ENCODE data around the gene PNMA8B.

The PNMA8B gene

GRCh38 chr19:46494941-46495785, 504 bp downstream of the PNMA8B start:
- TF ChIP-seq, protein P1, sequence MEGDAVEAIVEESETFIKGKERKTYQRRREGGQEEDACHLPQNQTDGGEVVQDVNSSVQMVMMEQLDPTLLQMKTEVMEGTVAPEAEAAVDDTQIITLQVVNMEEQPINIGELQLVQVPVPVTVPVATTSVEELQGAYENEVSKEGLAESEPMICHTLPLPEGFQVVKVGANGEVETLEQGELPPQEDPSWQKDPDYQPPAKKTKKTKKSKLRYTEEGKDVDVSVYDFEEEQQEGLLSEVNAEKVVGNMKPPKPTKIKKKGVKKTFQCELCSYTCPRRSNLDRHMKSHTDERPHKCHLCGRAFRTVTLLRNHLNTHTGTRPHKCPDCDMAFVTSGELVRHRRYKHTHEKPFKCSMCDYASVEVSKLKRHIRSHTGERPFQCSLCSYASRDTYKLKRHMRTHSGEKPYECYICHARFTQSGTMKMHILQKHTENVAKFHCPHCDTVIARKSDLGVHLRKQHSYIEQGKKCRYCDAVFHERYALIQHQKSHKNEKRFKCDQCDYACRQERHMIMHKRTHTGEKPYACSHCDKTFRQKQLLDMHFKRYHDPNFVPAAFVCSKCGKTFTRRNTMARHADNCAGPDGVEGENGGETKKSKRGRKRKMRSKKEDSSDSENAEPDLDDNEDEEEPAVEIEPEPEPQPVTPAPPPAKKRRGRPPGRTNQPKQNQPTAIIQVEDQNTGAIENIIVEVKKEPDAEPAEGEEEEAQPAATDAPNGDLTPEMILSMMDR (IDR thresholded peaks at IDR 0.05; ENCODE audit: low read depth, low read length): no peak
- H3K4me3 ChIP-seq (ENCODE audit: low read depth, low read length): no peak overlapping the region

DNA sequence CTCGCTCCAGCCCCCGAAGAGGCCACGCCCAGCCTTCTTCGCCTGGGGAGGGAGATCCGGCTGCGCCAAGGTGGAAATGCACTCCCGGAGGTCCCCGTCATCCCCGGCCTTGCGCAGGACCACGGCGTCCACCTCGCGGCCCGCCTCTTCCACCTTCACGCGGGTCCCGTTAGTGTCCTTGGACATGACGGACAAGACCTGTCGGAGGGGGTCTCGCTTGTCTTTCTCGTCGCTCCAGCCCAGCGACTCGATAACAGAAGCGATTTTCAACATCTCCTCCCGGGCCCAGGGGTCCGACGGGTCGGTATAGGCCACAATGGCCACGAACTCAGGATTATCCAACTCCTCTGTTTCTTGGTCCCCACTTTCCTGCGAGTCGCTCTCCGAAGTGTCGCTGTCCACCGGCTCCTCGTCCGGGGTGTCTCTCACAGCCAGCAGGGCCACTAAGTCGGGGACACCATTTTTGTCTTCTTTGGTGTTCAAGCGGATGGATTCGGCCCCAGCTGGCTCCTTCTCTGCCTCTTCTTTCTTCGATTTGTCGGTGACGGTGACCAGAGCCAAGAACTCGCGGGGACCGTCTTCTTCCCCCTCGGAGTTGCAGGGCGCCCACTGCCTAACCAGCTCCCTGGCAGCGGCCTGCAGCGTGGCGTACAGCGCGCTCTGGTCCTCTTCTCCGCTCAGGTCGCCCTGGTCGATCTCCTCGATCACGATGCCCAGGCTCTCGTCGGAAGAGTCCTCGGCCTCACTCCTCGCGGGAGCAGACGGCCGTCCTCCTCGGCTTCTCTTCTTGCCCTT, 1.3 kb downstream of the PNMA8B start:
- no peak overlapping the region for H3K4me3 ChIP-seq (ENCODE audit: low read depth, low read length)
- TF ChIP-seq, protein P1 (IDR thresholded peaks at IDR 0.05; ENCODE audit: low read depth, low read length): no peak

GRCh38 chr19:46493236-46494145, 2.2 kb downstream of the PNMA8B start:
- TF ChIP-seq, protein P1 (IDR thresholded peaks at IDR 0.05; ENCODE audit: low read depth, low read length): no peak
- H3K4me3 ChIP-seq (ENCODE audit: low read depth, low read length): no peak overlapping the region

DNA sequence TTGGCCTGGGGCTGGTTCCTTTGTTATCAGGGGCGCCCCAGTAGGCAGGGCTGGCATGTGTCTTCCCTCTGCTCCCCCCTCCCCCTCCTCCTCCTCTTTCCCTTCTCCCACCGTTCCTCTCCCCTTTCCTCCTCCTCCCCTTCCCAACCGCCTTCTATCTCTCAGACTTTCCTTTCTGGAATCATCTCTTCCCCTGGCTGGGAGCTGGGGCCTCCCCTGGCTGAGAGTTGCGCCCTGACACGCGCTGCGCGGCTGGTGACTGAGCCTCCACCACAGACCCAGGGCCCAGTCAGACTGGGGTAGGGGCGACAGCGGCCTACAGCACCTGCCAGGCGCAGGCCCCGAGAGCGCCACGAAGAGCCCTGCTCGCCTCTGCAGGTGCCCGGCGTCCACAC, 2.8 kb downstream of the PNMA8B start:
- TF ChIP-seq, protein P1 (IDR thresholded peaks at IDR 0.05; ENCODE audit: low read depth, low read length): no peak
- no peak overlapping the region for H3K4me3 ChIP-seq (ENCODE audit: low read depth, low read length)

- TF ChIP-seq, protein P1 (IDR thresholded peaks at IDR 0.05; ENCODE audit: low read depth, low read length): no peak
- no peak overlapping the region for H3K4me3 ChIP-seq (ENCODE audit: low read depth, low read length)
Measured at GRCh38 chr19:46491975-46492682, 3.5 kb downstream of the PNMA8B start.

DNA sequence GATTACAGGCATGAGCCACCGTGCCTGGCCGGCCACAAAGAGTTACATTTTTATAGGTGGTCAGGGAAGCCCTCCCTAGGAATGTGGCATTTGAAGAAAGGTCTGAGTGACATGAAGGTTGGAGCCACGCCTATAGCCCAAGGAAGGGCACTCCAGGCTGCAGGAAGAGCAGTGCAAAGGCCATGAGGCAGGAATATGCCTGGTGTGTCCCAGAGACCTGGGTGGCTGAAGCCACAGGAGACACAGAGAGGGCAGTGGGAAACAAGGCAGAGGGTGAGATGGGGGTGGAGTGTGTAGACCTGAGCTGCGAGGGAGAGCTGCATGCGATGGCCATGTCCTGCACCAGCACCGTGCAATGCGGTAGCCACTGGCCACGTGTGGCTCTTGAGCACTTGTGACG, 4.9 kb downstream of the PNMA8B start:
- no peak overlapping the region for H3K4me3 ChIP-seq (ENCODE audit: low read depth, low read length)
- TF ChIP-seq, protein P1 (IDR thresholded peaks at IDR 0.05; ENCODE audit: low read depth, low read length): no peak
